GM10248 (cell line): Measurements from ENCODE around the gene HRH1.

Experiments
- CTCF ChIA-PET: fragments of 300-600 bp; sonication (Branson Sonifier 250); formaldehyde crosslinking; extraction: SDS; loops from one replicate; lab custom pipeline; 2021; ENCODE audit warnings: antibody characterized with exemption; lab: Yijun Ruan, JAX
- POLR2A ChIA-PET: fragments of 350-650 bp; sonication (Branson Sonifier 250); formaldehyde crosslinking; extraction: SDS; loops from one replicate; lab custom pipeline; 2020; ENCODE audit warnings: antibody characterized with exemption; lab: Yijun Ruan, JAX
- DNase-seq: peaks from one replicate; pipeline ENCODE4 v3.0.0; 2012; ENCODE audit errors: extremely low spot score
- TF ChIP-seq, protein P1 (sequence below): IDR thresholded peaks from 2 replicates; pipeline ENCODE4 v1.5.1; 2012; ENCODE audit warnings: mild to moderate bottlenecking, low read depth; ENCODE audit errors: extremely low read depth, missing control alignments, control extremely low read depth

HRH1 gene

DNA sequence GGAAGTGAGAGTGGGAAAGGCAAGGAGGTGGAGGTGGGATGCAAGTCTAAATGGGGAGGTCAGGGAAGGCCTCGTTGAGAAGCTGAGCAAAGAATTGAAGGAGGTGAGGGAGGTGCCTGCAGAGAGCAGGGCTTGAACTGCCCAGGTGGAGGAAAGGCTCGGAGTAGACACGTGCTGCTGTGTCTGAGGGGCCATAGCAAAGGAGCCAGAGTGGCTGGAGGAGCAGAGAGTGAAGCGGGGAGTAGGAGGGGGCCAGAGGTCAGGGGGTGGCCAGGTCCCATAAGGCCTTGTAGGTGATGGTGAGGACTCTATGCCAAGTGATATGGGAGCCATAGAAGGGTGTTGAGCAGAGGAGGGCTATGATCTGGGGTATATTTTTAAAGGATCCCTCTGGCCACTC is 21.4 kb upstream of the HRH1 start:
- ChIA-PET CTCF (no interaction called here), POLR2A (no interaction called here)
- TF ChIP-seq, protein P1, sequence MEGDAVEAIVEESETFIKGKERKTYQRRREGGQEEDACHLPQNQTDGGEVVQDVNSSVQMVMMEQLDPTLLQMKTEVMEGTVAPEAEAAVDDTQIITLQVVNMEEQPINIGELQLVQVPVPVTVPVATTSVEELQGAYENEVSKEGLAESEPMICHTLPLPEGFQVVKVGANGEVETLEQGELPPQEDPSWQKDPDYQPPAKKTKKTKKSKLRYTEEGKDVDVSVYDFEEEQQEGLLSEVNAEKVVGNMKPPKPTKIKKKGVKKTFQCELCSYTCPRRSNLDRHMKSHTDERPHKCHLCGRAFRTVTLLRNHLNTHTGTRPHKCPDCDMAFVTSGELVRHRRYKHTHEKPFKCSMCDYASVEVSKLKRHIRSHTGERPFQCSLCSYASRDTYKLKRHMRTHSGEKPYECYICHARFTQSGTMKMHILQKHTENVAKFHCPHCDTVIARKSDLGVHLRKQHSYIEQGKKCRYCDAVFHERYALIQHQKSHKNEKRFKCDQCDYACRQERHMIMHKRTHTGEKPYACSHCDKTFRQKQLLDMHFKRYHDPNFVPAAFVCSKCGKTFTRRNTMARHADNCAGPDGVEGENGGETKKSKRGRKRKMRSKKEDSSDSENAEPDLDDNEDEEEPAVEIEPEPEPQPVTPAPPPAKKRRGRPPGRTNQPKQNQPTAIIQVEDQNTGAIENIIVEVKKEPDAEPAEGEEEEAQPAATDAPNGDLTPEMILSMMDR: no peak
- no peak for DNase-seq

DNA sequence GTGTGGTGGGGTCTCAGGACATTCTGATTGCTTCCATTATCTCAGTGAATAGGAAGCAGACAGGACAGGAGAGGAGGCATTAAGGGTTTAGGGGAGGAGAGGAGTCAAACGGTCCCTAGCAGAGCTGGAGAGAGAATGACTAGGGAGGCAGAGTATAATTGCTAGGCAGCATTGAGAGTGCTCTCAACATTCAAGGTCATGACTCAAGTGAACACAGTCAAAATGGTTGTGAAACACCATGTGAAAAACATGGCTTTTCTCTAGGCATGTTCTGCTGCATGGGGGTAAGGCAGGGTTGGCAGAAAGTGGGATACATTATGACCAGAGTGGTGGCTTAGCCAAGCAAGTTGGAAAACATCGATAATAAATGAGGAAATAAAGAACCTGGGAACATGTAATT is 19.5 kb upstream of the HRH1 start:
- DNase-seq: no peak
- TF ChIP-seq, protein P1: no peak
- ChIA-PET POLR2A (no interaction called here), CTCF (no interaction called here)

DNA sequence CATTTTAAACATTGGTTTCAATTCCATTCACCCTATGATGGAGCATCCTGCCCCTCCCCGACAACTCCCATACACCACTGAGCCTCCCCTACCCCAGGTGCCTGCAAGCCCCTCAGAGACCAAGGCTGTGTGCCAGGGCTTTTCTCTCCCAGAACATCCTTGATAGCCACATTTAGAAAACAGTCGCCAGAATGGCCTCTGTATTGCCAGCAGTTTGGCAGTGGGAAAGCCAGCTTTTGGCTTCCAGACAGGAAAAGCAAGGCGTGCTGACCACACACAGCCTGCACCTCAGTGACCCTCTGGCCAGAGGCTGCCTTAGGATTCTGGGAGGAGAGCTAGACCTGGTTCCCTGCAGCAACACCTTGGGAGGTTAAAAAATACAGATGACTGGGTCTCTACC is 18.2 kb upstream of the HRH1 start:
- POLR2A ChIA-PET: no interaction called here
- DNase-seq: no peak
- CTCF ChIA-PET: no interaction called here
- TF ChIP-seq, protein P1: no peak

DNA sequence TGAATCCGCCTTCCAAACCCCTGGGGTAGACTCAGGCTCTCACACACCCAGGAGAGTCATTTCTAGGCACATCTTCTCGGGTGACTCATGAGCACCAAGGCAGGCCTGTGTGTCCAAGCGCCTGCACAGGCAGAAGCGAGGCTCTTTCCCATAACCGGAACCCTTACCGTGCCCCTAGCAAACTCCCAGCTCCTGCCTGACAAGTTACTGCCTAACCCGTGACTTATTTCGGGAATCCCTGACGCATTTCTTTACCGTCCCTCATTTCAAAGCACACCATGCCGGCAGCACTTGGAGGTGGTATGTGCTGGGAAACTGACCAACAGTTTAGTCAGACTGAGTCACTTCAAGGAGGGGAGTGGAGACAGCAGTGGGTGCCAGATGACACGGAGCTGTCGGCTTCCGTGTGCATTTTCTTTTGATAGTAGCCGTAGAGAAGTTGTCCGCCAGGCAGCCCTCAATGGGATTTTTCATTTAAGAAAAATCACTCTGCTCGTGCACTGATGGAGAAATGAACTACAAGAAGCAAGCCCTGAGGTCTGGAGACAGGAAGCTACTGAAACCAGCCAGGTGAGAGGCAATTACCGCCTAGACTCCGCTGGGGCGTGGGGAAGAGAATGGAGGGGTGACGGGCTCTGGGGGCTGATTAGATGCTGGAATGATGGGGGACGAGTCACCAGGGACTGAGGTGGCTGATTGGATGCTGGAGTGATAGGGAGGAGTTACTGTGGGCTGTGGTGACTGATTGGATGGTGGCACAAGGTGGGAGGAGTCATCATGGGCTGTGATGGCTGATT is 17.3 kb upstream of the HRH1 start:
- ChIA-PET POLR2A (no interaction called here), CTCF (no interaction called here)
- DNase-seq: no peak
- TF ChIP-seq, protein P1: no peak

DNA sequence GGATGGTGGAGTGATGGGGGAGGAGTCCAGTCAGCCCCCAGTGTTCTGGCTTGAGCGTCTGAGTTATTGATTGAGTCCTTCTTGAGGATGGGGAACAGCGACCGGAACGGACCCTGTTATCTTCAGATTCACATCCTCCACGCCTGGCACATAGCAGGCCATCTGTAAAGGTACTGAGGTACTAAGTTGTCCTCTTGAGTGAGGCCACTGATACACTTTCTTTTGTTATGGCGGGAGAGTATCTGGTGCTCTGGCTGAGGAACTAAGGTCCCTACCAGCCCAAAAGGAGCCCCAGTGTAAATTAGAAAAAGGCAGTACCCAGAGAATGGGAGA is 16.7 kb upstream of the HRH1 start:
- TF ChIP-seq, protein P1: no peak
- no peak for DNase-seq
- CTCF ChIA-PET: no interaction called here
- POLR2A ChIA-PET: no interaction called here

DNA sequence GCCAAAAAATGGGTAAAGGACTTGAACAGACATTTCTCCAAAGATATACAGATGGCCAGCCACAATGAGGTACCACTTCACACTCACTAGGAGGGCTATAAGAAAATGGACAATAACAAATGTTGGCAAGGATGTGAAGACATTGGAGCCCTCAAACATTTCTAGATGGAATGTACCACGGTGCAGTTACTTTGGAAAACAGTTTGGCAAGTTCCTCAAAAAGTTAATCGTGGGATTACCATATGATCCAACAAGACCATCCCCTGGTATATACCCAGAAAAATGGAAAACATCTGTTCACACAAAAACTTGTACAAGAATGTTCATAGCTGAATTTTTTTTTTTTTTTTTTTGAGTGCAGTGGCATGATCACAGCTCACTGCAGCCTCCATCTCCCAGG is 15.9 kb upstream of the HRH1 start:
- no peak for DNase-seq
- ChIA-PET POLR2A (no interaction called here), CTCF (no interaction called here)
- TF ChIP-seq, protein P1: no peak
